ENCODE results near the gene DOCK2.
"Not testable (repeated sequence)": the region's sequence is repeated elsewhere in the genome, so short reads cannot be mapped to it uniquely, and the experiment has no call there.

Gene DOCK2

GRCh38 chr5:169950333-169950732, 313.3 kb downstream of the DOCK2 start:
- no peak for DNase-seq

- not testable (repeated sequence) for DNase-seq
Observed at GRCh38 chr5:169953196-169953595, 316.1 kb downstream of the DOCK2 start.

- DNase-seq = no peak
Observed at GRCh38 chr5:169954786-169955185, 317.7 kb downstream of the DOCK2 start.

GRCh38 chr5:169956126-169956525, 319.1 kb downstream of the DOCK2 start:
- no peak for DNase-seq

- no peak for DNase-seq
Observed at GRCh38 chr5:169956756-169957155, 319.7 kb downstream of the DOCK2 start.

GRCh38 chr5:169958278-169958677, 321.2 kb downstream of the DOCK2 start:
- no peak for DNase-seq

GRCh38 chr5:169960659-169961058, 323.6 kb downstream of the DOCK2 start:
- DNase-seq = no peak

- DNase-seq = no peak
Observed at GRCh38 chr5:169964246-169964645, 327.2 kb downstream of the DOCK2 start.

- no peak for DNase-seq
Observed at GRCh38 chr5:169970339-169970738, 333.3 kb downstream of the DOCK2 start.

GRCh38 chr5:169970911-169971765, 334.1 kb downstream of the DOCK2 start:
- no peak for DNase-seq

- no peak for DNase-seq
Observed at GRCh38 chr5:169971780-169972179, 334.7 kb downstream of the DOCK2 start.

- DNase-seq = no peak
Observed at GRCh38 chr5:169973056-169973455, 336.0 kb downstream of the DOCK2 start.

GRCh38 chr5:169974121-169974770, 337.2 kb downstream of the DOCK2 start:
- no peak for DNase-seq

- no peak for DNase-seq
Observed at GRCh38 chr5:169978714-169979113, 341.6 kb downstream of the DOCK2 start.

- no peak for DNase-seq
Observed at GRCh38 chr5:169979871-169980270, 342.8 kb downstream of the DOCK2 start.

- peak; percentile 29 to 40 for DNase-seq
Observed at GRCh38 chr5:169980418-169981053, 343.5 kb downstream of the DOCK2 start, which contains the start of gene INSYN2B. Gene INSYN2B (minus strand): TSS chr5:169980495. CDS start chr5:169883898, 96,597 bp downstream.

- DNase-seq = no peak
Observed at GRCh38 chr5:169988206-169988605, 351.1 kb downstream of the DOCK2 start.

- no peak for DNase-seq
Observed at GRCh38 chr5:169988947-169989346, 351.9 kb downstream of the DOCK2 start.

- no peak for DNase-seq
Observed at GRCh38 chr5:169989365-169989764, 352.3 kb downstream of the DOCK2 start.

- no peak for DNase-seq
Observed at GRCh38 chr5:169991115-169991869, 354.2 kb downstream of the DOCK2 start.

GRCh38 chr5:169992789-169993484, 355.9 kb downstream of the DOCK2 start:
- no peak for DNase-seq

GRCh38 chr5:169993485-169993790, 356.4 kb downstream of the DOCK2 start:
- DNase-seq = no peak
